SK-N-MC (cell line): ENCODE results near the gene ALG3.

ENCODE experiments used
- DNase-seq: peaks from one replicate; pipeline ENCODE4 v3.0.0-alpha.2; 2011; ENCODE audit warnings: low read depth, low spot score
- H3K27ac ChIP-seq: fragments of 200-600 bp; sonication (generic); 2 replicates; pipeline ENCODE4 v1.5.1; 2016; ENCODE audit warnings: mixed run types
- H3K36me3 ChIP-seq: fragments of 200-600 bp; sonication (generic); 2 replicates; pipeline ENCODE4 v1.6.1; 2017; ENCODE audit warnings: antibody characterized with exemption, low read length, mixed read lengths; ENCODE audit not compliant: insufficient read depth
- H3K4me3 ChIP-seq: fragments of 200-600 bp; sonication (generic); 2 replicates; pipeline ENCODE4 v1.5.1; 2016
- H3K9ac ChIP-seq: fragments of 200-600 bp; sonication (generic); 2 replicates; pipeline ENCODE4 v1.8.0; 2017; ENCODE audit warnings: mixed run types, mixed read lengths; ENCODE audit not compliant: insufficient read length
- H3K9me3 ChIP-seq: fragments of 200-600 bp; sonication (generic); 2 replicates; pipeline ENCODE4 v1.6.1; 2017; ENCODE audit warnings: low read depth, mild to moderate bottlenecking, antibody characterized with exemption, low read length, moderate library complexity, mixed read lengths
- EZH2 ChIP-seq: fragments of 200-600 bp; sonication (generic); IDR thresholded peaks from one replicate; pipeline ENCODE4 v1.6.1; 2017; ENCODE audit warnings: antibody characterized with exemption
- FOXP2 ChIP-seq: optimal IDR thresholded peaks from 2 replicates; pipeline ENCODE3; 2011; ENCODE audit warnings: mild to moderate bottlenecking, moderate library complexity; ENCODE audit not compliant: insufficient read depth; ENCODE audit errors: extremely low read length, control extremely low read depth
- POLR2AphosphoS5 ChIP-seq: IDR thresholded peaks from 2 replicates; pipeline ENCODE4 v1.6.1; 2012; ENCODE audit warnings: mild to moderate bottlenecking, low read depth, low read length, borderline replicate concordance

ALG3 gene

GRCh38 chr3:184261854-184262763 lies 13.3 kb upstream of the ALG3 start:
- Histone ChIP-seq H3K9ac (no peak overlapping the region), H3K36me3 (no peaks in the 10 kb centered on the region), H3K4me3 (peak overlapping the region; percentile 78), H3K27ac (no peak overlapping the region), H3K9me3 (no peaks in the 10 kb centered on the region)
- TF ChIP-seq FOXP2 (peak; percentile 16), POLR2AphosphoS5 (no peak), EZH2 (peak; percentile 55)
- no peak for DNase-seq

- TF ChIP-seq FOXP2, result no peak
- Histone ChIP-seq H3K9ac (no peak within 1 kb of the TSS), H3K4me3 (peak within 1 kb of the TSS; percentile 78), H3K9me3 (no peaks in the 10 kb centered on the region), H3K27ac (no peak within 1 kb of the TSS), H3K36me3 (no peaks in the 10 kb centered on the region)
- DNase-seq, result no peak
Measured at GRCh38 chr3:184261270-184261853, 12.6 kb upstream of the ALG3 start, which contains the start of gene CAMK2N2. Gene CAMK2N2, minus strand, starts transcription at chr3:184261553. Its CDS starts 268 bp downstream, at chr3:184261285.

- Histone ChIP-seq H3K9me3 (no peaks in the 10 kb centered on the region), H3K9ac (no peak overlapping the region), H3K4me3 (peak overlapping the region; percentile 75), H3K36me3 (no peaks in the 10 kb centered on the region), H3K27ac (no peak overlapping the region)
- no peak for DNase-seq
- no peak for TF ChIP-seq FOXP2
- TF ChIP-seq EZH2, result peak; percentile 87
- TF ChIP-seq POLR2AphosphoS5, result no peak
Measured at GRCh38 chr3:184260724-184261269, 12.0 kb upstream of the ALG3 start.

GRCh38 chr3:184259878-184260723 lies 11.3 kb upstream of the ALG3 start:
- no peak for DNase-seq
- no peak overlapping the region for H3K9ac ChIP-seq
- H3K4me3 ChIP-seq, result peak overlapping the region; percentile 75
- no peak overlapping the region for H3K27ac ChIP-seq
- no peak for TF ChIP-seq FOXP2
- no peak for TF ChIP-seq EZH2
- no peak for TF ChIP-seq POLR2AphosphoS5
- H3K36me3 ChIP-seq, result no peaks in the 10 kb centered on the region
- no peaks in the 10 kb centered on the region for H3K9me3 ChIP-seq

GRCh38 chr3:184259396-184259877 lies 10.7 kb upstream of the ALG3 start:
- TF ChIP-seq FOXP2 (no peak), POLR2AphosphoS5 (no peak), EZH2 (no peak)
- Histone ChIP-seq H3K9me3 (no peaks in the 10 kb centered on the region), H3K4me3 (no peak overlapping the region), H3K9ac (no peak overlapping the region), H3K27ac (no peak overlapping the region), H3K36me3 (no peaks in the 10 kb centered on the region)
- no peak for DNase-seq

- TF ChIP-seq POLR2AphosphoS5, result 0 out of 2 replicates have a peak, but pooled peaks have one; percentile 13
- no peak for TF ChIP-seq EZH2
- no peak overlapping the region for H3K9ac ChIP-seq
Measured at GRCh38 chr3:184258926-184259325, 10.2 kb upstream of the ALG3 start.

GRCh38 chr3:184257083-184257915 lies 8.5 kb upstream of the ALG3 start:
- no peaks in the 10 kb centered on the region for H3K36me3 ChIP-seq
- H3K27ac ChIP-seq, result no peak overlapping the region
- H3K9ac ChIP-seq, result no peak overlapping the region
- DNase-seq, result no peak
- H3K4me3 ChIP-seq, result no peak overlapping the region
- TF ChIP-seq FOXP2, result no peak
- no peak for TF ChIP-seq POLR2AphosphoS5
- TF ChIP-seq EZH2, result no peak
- H3K9me3 ChIP-seq, result no peaks in the 10 kb centered on the region

More at GRCh38 chr3:184258926-184259325, 10.2 kb upstream of the ALG3 start:
- no peak for DNase-seq
- no peak overlapping the region for H3K27ac ChIP-seq
- H3K9me3 ChIP-seq, result no peaks in the 10 kb centered on the region
- no peaks in the 10 kb centered on the region for H3K36me3 ChIP-seq
- no peak overlapping the region for H3K4me3 ChIP-seq
